Epithelial cell of proximal tubule (primary cell): ENCODE measurements around the gene CREB3L2. TPM values are rescaled to one million over a fixed set of nuclear protein-coding genes. Genes with fewer than 3 reads are reported as not detected.

ENCODE experiments used
- DNase-seq: peaks from one replicate; pipeline ENCODE4 v3.0.0-alpha.2; 2011; ENCODE audit warnings: low read depth
- H3K4me3 ChIP-seq: 2 replicates; pipeline ENCODE4 v1.5.1; 2011; ENCODE audit warnings: low read depth, mild to moderate bottlenecking, low read length
- CTCF ChIP-seq: conservative IDR thresholded peaks from 2 replicates; pipeline ENCODE4 v1.5.1; 2012; ENCODE audit warnings: low read depth, mild to moderate bottlenecking, low read length
- total RNA-seq: library from RNA; depleted of rRNA; stranded (reverse); fragments of >200 nt; gene quantifications from 2 replicates; pipeline ENCODE4 v1.2.3, GENCODE V29; 2015

CREB3L2 gene
- total RNA-seq, 1 donor from 2014 or later = 18.3 TPM

- H3K4me3 ChIP-seq = no peak overlapping the region
- TF ChIP-seq CTCF = no peak
- no peak for DNase-seq
Observed at GRCh38 chr7:138032770-138033169, 30.9 kb upstream of the CREB3L2 start.

GRCh38 chr7:138032186-138032585 is 30.3 kb upstream of the CREB3L2 start:
- DNase-seq = no peak
- H3K4me3 ChIP-seq = no peak overlapping the region
- no peak for TF ChIP-seq CTCF

GRCh38 chr7:138030679-138031351 is 28.9 kb upstream of the CREB3L2 start:
- DNase-seq = no peak
- no peak overlapping the region for H3K4me3 ChIP-seq
- no peak for TF ChIP-seq CTCF

- no peak for DNase-seq
- no peak for TF ChIP-seq CTCF
- no peak overlapping the region for H3K4me3 ChIP-seq
Observed at GRCh38 chr7:138029941-138030340, 28.1 kb upstream of the CREB3L2 start.

- TF ChIP-seq CTCF = no peak
- no peak for DNase-seq
- H3K4me3 ChIP-seq = no peak overlapping the region
Observed at GRCh38 chr7:138029126-138029525, 27.2 kb upstream of the CREB3L2 start.

- no peak for DNase-seq
- H3K4me3 ChIP-seq = no peak overlapping the region
- TF ChIP-seq CTCF = no peak
Observed at GRCh38 chr7:138027100-138027499, 25.2 kb upstream of the CREB3L2 start.

GRCh38 chr7:138025215-138026186 is 23.6 kb upstream of the CREB3L2 start:
- no peak for TF ChIP-seq CTCF

More at GRCh38 chr7:138025215-138026186, 23.6 kb upstream of the CREB3L2 start:
- no peak for DNase-seq
- H3K4me3 ChIP-seq = no peak overlapping the region
